Activated CD4-positive, CD25-positive, alpha-beta regulatory T cell treated with anti-CD3 and anti-CD28 coated beads, Interleukin-2, amount 50 U/mL, for 24 hours (primary cell): ENCODE measurements around the gene LETMD1.
A peak's percentile ranks its signal among the peaks of the same experiment; 100 is the strongest.
"Not testable (repeated sequence)": the region's sequence is repeated elsewhere in the genome, so short reads cannot be mapped to it uniquely, and the experiment has no call there.

Source experiments
- ATAC-seq, 2 donors: fragments of 150-1000 bp; cut with Tn5 transposase; one replicate each; pipeline ENCODE4 v1.10.0; 2021; ENCODE audit warnings: mild to moderate bottlenecking in 1 of 2, moderate library complexity in 1 of 2

Gene LETMD1

DNA sequence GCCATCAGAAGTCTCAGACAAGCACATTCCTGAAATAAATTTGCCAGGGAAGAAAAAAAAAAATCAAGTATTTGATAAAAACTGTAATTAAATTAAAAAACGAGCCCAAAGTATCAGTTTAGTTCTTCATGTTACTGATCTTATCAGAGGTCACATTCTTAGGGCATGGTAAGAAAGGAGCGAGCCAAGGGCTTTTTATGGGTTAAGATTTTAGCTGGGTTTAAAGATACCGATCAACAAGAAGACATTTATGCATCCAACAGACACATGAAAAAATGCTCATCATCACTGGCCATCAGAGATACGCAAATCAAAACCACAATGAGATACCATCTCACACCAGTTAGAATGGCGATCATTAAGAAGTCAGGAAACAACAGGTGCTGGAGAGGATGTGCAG, 30.2 kb downstream of the LETMD1 start:
- ATAC-seq: not testable (repeated sequence)

DNA sequence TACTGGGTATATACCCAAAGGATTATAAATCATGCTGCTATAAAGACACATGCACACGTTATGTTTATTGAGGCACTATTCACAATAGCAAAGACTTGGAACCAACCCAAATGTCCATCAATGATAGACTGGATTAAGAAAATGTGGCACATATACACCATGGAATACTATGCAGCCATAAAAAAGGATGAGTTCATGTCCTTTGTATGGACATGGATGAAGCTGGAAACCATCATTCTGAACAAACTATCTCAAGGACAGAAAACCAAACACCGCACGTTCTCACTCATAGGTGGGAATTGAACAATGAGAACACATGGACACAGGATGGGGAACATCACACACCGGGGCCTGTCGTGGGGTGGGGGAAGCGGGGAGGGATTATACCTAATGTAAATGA, 30.7 kb downstream of the LETMD1 start:
- ATAC-seq: not testable (repeated sequence)

DNA sequence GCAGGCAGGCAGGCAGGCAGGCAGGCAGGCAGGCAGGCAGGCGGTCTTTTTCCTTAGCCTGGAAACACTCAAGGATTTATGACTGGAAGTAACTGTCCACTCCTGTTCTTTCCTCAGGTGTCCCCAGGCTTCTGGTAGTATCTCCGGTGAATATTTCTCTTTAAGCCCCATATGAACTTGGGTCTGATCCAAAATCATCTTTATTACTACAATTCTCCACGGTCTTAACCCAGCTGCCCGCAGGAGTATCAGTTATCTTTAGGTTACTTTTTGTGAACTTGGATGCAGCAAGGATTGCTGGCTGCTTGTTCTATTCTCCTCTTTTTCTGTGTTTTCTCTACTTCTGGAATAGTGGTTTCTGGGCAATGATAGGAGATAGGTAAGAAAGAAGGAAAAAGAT, 32.0 kb downstream of the LETMD1 start:
- no peak for ATAC-seq

DNA sequence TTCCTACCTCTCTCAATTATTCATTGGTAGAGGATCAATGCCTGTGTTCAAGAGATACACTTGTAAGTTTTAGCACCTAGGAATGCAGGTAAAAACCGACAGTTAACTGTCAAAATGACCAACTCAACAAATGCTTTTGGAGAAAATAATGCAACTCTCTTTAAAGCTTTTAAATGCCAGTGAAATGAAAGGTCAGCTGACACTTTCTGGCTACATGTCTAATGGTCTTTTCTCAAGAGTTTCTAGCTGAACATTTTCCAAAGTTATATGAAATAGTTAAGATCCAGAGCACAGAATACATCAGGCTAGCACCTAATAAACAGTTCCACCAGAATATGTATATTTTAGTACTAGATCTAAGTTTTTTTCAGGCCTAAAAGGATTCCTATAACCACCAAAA, 33.3 kb downstream of the LETMD1 start:
- no peak for ATAC-seq

DNA sequence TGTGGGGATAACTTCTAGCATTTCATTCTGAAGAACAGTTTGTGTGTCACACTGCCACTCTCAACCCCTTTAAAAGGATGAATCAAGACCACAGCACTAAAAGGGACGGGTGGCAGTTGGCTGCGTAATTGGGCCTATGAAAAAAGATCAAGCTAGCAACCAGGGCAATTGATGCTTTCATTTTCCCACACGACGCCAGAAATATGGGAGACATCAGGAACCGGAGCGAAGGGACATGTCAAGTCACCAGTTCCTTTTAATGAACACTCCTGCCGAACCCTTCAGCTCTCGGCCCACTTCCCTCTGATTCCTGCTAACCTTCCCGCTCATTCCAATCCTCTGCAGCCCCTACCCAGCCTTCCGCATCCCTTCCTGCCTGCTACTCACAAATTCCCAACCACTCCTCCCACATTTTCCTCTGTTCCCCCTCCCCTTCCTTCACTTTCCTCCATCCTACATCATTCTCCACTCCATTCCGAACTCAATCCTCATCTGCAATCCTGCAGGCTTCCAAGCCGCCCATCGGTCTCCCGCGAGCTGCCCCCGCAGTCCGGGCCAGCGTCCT, 34.5 kb downstream of the LETMD1 start:
- ATAC-seq: peak in 1 of 2 donors; percentile 15

DNA sequence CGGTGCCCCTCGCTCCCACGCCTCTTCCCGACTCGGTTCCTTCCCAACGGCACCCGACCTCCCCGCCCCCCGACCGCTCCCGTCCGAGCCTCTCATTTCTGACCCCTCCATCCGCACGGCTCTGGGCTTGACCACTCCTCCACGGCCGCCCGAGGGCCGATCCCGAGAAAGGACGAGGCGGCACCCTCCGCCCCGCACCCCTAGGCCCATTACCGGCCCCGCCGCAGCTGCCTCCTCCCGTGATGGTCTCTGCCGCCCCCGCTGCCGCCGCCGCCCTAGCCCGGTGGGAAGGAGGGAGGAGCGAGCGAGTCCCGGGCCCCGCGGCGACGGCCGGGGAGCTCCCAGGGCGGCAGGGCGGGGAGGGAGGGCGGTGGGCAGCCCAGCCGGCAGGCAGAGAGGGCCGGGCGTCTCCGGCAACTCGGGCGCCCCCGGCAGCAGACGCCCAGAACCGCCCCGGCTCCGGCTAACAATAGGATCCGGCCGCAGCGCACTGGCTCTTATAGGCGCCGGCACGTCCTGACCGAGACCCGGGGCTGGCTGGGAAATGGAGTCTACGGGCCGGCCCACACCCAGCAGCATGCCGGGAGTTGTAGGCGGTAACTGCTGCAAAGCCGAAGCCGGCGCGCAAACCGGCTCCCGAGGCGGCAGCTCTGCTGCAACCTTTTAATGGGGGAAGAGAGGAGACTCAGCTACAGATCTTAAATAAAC, 35.2 kb downstream of the LETMD1 start, which contains the start of gene CSRNP2:
Gene CSRNP2 (minus strand): TSS at position 471 of the 708 bp plus-strand sequence. CDS start 7,035 bp downstream, outside the sequence.
- ATAC-seq: peak; percentile 100

DNA sequence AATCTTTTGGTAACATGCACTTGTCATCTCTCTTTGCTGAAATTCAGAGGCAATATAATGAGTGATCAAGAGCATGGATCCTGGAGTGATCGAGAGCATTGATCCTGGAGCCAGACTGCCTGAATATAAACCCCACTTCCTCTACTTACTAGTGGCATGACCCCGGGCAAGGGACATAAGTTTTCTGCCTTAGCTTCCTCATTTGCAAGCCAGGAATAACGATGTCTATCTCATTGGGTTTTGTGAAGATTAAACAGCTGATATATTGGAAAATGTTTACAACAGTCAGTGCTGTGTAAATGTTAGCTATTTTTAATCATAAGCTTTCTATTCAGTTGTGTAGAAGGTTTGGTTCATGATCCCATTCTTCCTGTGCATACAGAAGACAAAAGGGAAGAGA, 37.6 kb downstream of the LETMD1 start:
- ATAC-seq: no peak

DNA sequence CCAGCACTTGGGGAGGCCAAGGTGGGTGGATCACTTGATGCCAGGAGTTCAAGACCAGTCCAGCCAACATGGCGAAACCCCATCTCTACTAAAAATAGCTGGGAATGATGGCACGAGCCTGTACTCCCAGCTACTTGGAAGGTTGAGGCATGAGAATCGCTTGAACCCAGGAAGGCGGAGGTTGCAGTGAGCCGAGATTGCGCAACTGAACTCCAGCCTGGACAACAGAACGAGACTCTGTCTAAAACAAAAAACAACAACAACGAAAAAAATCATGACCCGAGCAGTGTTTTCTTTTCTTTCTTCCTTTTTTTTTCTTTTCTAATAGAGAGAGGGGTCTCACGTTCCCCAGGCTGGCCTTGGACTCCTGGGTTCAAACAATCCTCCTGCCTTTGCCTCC, 38.8 kb downstream of the LETMD1 start:
- ATAC-seq: no peak

DNA sequence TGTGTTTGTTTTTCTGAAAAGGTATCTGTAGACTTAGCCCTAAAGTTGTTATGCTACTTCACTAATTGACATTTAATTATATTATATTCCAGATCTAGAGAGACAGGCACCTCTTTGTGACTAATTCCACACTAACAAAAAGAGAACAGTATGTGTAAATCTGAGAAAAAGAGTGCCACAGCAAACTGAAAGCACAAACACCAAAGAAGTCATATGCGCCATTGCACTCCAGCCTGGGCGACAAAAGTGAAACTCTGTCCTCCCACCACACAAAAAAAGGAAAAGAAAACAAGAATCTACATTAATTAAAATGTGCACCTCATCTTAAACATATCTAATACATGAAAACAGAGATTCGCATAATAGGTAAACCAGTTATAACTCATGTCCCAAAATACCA, 39.7 kb downstream of the LETMD1 start:
- peak in 1 of 2 donors; percentile 14 for ATAC-seq

DNA sequence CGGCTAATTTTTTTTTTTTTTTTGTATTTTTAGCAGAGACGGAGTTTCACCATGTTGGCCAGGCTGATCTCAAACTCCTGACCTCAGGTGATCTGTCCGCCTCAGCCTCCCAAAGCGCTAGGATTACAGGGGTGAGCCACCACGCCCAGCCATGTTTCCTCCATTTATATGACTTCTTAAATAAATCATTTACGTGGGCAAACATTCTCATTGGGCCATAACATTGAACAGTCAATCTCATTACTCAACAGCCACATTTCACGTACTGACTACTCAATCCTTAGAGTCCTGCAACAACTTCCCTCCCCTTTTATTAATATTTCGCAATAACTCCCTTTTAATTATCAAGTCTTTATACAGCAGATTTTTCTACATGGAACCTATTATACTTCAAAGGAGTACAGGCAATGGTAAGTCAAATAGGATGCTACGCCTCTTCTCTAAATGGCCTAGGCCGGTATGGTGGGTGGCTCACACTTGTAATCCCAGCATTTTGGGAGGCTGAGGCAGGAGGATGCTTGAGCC, 42.6 kb downstream of the LETMD1 start:
- no peak for ATAC-seq

DNA sequence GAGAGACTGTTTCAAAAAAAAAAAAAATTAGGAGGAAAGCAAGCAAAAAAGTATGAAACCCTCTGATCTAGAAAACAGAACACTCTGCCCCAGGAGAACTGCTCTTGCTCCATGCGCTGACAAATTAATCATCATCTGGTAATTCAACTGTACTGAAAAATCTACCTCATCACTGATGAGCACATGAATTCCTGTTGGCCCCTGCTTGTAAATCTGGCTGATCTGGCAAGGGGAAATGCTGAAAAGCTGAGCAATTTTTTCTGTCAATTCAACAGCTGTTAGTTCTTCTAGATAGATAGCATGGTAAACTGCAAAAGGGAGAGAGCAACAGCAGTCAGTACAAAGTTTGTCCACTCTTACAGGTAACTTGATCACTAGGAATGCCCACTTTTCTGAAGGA, 50.5 kb downstream of the LETMD1 start:
- ATAC-seq: no peak

DNA sequence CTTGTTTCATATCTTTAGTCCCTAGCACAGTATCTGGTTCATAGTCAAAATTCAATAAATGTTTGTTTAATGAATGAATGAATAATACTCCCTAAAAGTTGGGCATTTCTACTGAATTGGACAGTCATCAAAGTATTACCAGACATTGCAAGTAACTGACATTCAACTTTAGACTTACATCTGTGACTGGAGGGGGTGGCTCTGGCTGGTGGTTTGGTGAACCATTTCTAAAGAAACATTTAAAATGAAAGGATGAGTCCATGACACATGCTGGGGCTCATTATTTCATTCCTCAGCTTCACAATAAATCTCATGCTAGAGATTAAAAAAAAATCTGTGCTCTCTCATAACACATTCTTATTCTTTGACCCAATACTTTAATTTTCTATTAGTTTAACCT, 55.9 kb downstream of the LETMD1 start:
- no peak for ATAC-seq

DNA sequence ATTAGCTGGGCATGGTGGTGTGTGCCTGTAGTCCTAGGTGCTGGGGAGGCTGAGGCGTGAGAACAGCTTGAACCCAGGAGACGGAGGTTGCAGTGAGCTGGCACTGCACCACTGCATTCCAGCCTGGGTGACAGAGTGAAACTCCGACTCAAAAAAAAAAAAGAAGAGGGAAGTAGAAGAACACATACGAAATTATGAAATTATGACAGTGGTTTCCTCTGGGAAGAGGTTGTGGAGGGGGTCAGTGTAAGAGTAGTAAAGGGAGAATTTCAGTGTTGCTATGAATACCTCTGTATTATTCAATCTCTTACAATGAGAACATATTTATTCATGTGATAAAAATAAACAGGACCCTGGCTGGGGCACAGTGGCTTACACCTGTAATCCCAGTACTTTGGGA, 60.0 kb downstream of the LETMD1 start:
- ATAC-seq: no peak
